Measurements from ENCODE around the gene LAMA5. TPM values are rescaled to one million over a fixed set of nuclear protein-coding genes. Genes with fewer than 3 reads are reported as not detected.

The LAMA5 gene
- total RNA-seq, 2 experiments from 2014 or later: 0.38 to 0.91 TPM

DNA sequence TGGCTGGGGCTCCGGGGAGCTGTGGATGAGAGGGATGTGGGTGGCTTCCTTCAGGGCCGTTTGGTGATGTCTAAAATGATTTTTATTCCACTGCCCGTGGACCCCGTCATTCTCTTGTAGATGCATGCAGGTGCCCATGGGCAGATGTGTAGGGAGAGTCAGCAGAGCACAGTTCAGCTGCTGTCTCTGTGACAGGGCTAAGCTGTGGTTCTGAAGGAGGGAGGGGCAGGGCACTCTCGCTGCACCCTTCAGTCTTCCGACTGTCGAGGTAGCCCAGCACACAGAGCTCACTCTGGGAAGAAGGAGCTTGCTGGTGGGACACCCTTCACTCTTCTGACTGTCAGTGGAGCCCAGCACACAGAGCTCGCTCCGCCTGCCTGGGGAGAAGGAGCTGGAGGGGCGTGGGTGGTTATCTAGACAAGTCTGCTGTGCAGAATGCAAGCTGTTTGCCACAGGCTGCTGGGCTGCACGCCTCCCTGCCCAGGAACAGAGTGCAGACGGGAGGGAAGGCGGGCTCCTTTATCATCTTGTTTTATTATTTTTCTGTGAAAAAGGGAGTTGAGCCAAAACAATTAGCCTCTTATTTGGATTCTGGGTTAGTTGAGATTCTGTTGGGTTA is 92.7 kb downstream of the LAMA5 start:
- Mint-ChIP-seq H3K9me3 (no peaks in the 10 kb centered on the region), H3K27me3 (no peaks in the 10 kb centered on the region), H3K27ac (no peak overlapping the region), H3K4me3 (no peak overlapping the region), H3K36me3 (peaks cover 1% of the 10 kb centered on the region), H3K4me1 (no peaks in the 10 kb centered on the region)
- DNase-seq: no peak

DNA sequence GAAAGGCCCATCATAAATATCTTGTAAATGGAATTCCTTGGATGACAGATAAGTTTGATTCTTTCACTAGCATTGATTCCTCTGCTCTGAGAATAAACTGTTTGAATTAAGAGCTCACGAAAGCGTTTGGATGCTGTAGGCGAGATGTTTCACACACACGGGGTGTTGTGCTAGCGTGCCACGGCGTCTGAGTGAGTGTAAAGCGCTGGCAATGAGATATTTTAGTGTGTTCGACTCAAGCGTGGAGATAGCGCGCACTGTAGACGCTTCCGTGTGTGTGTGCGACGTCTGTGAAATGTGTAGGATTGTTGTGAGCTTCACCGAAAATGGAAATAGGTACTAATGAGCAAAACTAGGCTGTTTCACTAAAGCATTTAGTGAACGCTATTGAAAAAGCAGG is 93.7 kb downstream of the LAMA5 start:
- H3K9me3 Mint-ChIP-seq: no peaks in the 10 kb centered on the region
- DNase-seq: no peak
- H3K4me1 Mint-ChIP-seq: no peaks in the 10 kb centered on the region
- H3K4me3 Mint-ChIP-seq: no peak overlapping the region
- H3K27me3 Mint-ChIP-seq: no peaks in the 10 kb centered on the region
- H3K36me3 Mint-ChIP-seq: peaks cover 1% of the 10 kb centered on the region
- no peak overlapping the region for H3K27ac Mint-ChIP-seq

DNA sequence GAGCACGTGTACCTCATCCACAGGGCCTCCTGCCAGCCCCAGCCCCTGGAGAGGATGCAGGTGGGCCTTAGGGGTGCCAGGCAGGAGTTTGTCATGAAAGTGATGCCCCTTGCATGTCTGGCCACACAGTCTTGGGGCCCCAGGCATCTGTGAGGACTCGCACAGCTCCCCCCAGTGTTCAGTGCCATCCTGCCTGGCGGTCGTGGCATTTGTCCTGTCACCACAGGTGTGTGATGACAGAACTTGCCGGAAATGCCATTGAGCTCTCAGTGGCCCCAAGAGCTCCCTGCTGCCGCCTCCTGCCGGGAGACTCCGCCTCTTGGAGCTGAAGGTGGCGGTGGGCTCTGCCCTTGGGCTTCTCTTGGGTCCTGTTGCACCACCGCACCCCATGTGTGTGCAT is 94.9 kb downstream of the LAMA5 start:
- no peaks in the 10 kb centered on the region for H3K27me3 Mint-ChIP-seq
- H3K36me3 Mint-ChIP-seq: peaks cover 1% of the 10 kb centered on the region
- no peak overlapping the region for H3K27ac Mint-ChIP-seq
- no peak overlapping the region for H3K4me3 Mint-ChIP-seq
- H3K4me1 Mint-ChIP-seq: no peaks in the 10 kb centered on the region
- no peaks in the 10 kb centered on the region for H3K9me3 Mint-ChIP-seq
- DNase-seq: no peak

DNA sequence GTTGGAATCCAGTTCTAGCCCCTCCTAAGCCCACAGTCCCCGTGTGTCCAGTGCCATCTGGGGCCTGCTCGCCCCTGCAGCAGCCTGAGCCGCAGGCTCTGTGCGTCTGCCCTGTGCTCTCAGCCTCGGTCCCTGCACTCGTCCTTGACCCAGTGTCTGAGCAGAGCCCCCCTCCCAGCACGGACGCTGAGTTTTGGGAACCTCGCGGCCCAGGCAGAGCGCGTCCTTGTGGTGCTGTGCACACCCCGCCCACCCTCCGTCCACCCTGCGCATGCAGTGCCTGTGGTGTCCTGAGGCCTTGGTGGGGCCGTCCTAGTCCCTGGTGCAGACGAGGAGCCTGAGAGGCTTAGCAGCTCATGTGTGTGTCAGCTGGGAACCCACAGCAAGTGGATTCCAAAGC is 97.2 kb downstream of the LAMA5 start:
- no peak for DNase-seq
- no peak overlapping the region for H3K4me3 Mint-ChIP-seq
- H3K9me3 Mint-ChIP-seq: no peaks in the 10 kb centered on the region
- H3K27me3 Mint-ChIP-seq: no peaks in the 10 kb centered on the region
- H3K36me3 Mint-ChIP-seq: peaks cover 9% of the 10 kb centered on the region
- H3K4me1 Mint-ChIP-seq: no peaks in the 10 kb centered on the region
- H3K27ac Mint-ChIP-seq: no peak overlapping the region

DNA sequence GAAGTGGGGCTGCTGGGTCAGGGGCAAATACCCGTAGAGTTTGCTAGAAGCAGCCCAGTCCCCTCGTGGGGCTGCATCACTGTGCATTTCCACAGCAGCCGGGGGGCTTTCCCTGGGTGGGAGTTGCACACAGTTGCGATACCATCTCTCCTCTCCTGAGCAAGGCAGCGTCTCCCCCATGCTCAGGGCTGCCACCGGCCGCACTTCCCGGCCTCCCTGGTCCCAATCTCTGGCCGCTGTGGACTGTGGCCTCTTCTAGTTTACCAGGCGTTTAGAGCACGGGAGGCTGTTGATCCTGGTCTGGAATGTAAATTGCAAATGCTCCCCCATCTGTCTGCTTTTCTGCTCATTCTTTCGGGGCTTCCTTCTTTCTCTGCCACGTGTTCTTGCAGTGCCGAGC is 97.7 kb downstream of the LAMA5 start:
- H3K4me3 Mint-ChIP-seq: no peak overlapping the region
- H3K36me3 Mint-ChIP-seq: peaks cover 12% of the 10 kb centered on the region
- H3K4me1 Mint-ChIP-seq: no peaks in the 10 kb centered on the region
- DNase-seq: no peak
- H3K9me3 Mint-ChIP-seq: no peaks in the 10 kb centered on the region
- no peaks in the 10 kb centered on the region for H3K27me3 Mint-ChIP-seq
- no peak overlapping the region for H3K27ac Mint-ChIP-seq

DNA sequence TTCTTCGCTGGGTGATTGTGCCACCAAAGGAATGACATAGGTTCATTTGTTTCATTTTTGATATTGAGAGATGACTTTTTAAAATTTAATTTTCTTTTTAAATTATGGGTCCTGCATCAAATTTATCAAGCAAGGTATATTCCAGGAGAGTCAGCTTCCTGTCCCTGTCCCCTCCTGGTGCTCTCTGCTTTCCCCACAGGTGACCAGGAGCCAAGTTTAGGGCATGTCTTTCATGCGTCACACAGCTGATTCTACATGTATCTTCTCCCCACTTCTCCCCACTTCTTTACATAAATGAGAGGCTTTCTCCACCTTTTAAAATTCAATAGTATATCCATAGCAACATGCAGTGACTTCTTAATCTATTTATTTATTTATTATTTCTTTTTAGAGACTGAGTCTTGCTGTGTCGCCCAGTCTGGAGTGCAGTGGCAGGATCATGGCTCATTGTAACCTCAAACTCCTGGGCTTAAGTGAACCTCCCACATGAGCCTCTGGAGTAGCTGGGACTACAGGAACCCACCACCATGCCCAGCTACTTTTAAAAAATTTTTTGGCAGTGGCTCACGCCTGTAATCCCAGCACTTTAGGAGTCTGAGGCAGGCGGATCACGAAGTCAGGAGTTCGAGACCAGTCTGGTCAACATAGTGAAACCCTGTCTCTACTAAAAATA is 98.7 kb downstream of the LAMA5 start:
- Mint-ChIP-seq H3K27ac (no peak overlapping the region), H3K36me3 (peaks cover 12% of the 10 kb centered on the region), H3K4me3 (no peak overlapping the region), H3K4me1 (no peaks in the 10 kb centered on the region), H3K27me3 (no peaks in the 10 kb centered on the region), H3K9me3 (no peaks in the 10 kb centered on the region)
- DNase-seq: no peak

DNA sequence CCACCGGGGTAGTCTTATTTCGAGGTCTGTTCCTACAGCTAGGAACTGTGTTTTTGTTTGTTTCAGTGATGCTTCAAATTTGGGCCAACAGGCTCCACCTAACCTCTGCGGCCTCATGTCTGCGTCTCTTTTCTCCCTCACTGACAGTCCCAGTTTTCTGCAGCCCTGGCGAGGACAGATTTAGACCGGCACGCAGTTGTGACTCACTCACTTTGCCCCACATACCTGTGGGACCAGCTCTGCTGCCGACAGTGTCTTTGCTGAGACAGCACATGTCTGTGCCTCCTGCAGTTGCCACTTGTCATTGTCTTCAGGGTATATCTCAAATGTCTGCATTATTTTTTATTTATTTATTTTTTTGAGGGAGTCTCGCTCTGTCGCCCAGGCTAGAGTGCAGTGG is 99.6 kb downstream of the LAMA5 start:
- no peaks in the 10 kb centered on the region for H3K27me3 Mint-ChIP-seq
- DNase-seq: no peak
- H3K9me3 Mint-ChIP-seq: no peaks in the 10 kb centered on the region
- H3K4me3 Mint-ChIP-seq: no peak overlapping the region
- H3K4me1 Mint-ChIP-seq: no peaks in the 10 kb centered on the region
- H3K27ac Mint-ChIP-seq: no peak overlapping the region
- H3K36me3 Mint-ChIP-seq: peaks cover 12% of the 10 kb centered on the region

DNA sequence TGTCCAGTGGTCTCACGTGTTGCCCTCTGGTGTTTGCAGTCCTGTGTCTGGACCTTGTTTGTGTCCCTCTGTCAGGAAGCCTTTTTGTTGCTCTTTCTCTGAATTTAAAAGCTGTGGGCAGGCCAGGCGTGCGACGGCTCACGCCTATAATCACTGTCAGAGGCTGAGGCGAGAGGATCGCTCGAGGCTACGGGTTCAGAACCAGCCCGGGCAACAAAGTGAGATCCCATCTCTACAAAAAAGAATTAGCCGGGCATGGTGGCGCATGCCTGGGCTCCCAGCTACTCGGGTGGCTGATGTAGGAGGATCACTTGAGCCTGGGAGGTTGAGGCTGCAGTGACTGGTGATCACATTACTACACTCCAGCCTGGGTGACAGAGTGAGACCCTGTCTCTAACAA is 100.3 kb downstream of the LAMA5 start:
- Mint-ChIP-seq H3K4me3 (no peak overlapping the region), H3K36me3 (peaks cover 11% of the 10 kb centered on the region)
- no peak for DNase-seq

DNA sequence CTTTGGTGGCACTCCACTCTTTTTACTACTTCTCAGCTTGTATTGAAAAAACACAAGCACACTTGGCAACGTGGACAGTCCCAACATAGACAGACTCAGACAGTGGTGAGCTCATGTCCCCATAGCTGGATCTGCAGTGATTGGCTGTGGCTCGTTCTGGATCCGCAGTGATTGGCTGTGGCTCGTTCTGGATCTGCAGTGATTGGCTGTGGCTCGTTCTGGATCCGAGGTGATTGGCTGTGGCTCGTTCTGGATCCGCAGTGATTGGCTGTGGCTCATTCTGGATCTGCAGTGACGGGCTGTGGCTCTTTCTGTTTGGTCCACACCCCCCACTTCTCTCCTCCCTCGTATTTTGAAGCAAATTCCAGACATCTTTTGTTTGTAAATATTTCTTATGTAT is 100.8 kb downstream of the LAMA5 start:
- H3K27me3 Mint-ChIP-seq: no peaks in the 10 kb centered on the region
- no peaks in the 10 kb centered on the region for H3K4me1 Mint-ChIP-seq
- DNase-seq: no peak
- no peak overlapping the region for H3K27ac Mint-ChIP-seq
- peaks cover 11% of the 10 kb centered on the region for H3K36me3 Mint-ChIP-seq
- H3K9me3 Mint-ChIP-seq: no peaks in the 10 kb centered on the region
- no peak overlapping the region for H3K4me3 Mint-ChIP-seq

More for the DNA sequence above, 100.3 kb downstream of the LAMA5 start:
- Mint-ChIP-seq H3K27ac (no peak overlapping the region), H3K9me3 (no peaks in the 10 kb centered on the region), H3K4me1 (no peaks in the 10 kb centered on the region), H3K27me3 (no peaks in the 10 kb centered on the region)

DNA sequence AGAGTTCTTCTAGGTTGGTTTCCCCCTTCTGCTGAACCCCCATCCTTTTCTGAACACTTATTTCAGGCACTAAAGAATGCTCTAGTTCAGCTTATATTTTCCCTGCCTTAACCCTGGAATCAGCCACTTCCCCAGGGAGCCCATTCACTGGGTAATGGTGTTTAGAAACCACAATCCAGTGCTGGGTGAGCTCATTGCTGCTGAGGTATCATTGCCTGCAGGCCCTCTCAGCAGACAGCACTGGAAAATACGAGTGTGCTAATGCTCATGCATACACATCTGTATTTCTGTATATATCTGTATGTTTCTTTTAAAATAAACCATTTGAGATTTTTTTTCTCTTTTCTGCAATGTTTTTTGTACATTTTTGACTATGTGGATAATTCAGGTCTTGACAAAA is 101.7 kb downstream of the LAMA5 start:
- H3K4me3 Mint-ChIP-seq: no peak overlapping the region
- no peak for DNase-seq
- H3K27ac Mint-ChIP-seq: no peak overlapping the region
- H3K27me3 Mint-ChIP-seq: no peaks in the 10 kb centered on the region
- H3K36me3 Mint-ChIP-seq: peaks cover 11% of the 10 kb centered on the region
- no peaks in the 10 kb centered on the region for H3K9me3 Mint-ChIP-seq
- no peaks in the 10 kb centered on the region for H3K4me1 Mint-ChIP-seq

DNA sequence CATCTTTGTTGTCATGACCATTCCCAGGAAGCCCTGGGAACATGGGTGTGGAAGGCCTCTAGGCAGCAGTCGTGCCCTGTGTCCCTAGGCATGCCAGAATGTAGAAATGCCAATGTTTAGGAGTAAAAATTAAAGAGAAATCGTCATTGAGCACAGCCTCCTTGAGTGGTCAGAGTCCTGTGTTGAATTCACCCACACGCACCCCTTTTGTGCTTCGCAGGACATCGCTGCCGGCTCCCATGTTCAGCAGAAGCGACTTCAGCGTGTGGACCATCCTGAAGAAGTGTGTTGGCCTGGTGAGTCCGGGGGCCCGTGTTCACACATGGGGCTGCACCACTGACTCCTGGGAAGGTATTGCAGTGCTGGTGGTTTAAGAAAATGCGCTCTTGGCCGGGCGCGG is 103.7 kb downstream of the LAMA5 start:
- H3K27ac Mint-ChIP-seq: no peak overlapping the region
- no peak for DNase-seq
- peaks cover 11% of the 10 kb centered on the region for H3K36me3 Mint-ChIP-seq

DNA sequence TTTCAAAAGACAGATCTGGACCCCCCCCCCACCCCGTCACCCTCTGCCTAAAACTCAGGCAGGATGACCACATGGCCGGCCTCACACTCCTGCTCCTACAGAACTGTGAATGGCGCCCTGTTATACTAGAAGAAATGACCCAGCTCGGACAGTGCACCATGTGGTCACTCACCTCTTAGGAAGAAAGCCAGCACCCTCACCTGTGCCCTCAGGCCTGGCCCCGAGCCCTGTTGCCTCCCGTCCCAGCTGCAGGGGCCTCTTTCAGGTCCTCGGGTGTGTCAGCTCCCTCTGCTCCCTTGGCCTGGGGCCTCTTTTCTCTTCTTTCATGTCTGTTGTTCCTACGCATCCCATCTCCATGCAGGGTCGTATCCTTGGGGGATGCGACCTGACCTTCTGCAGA is 105.0 kb downstream of the LAMA5 start:
- H3K36me3 Mint-ChIP-seq: peaks cover 11% of the 10 kb centered on the region
- H3K4me1 Mint-ChIP-seq: no peaks in the 10 kb centered on the region
- H3K27me3 Mint-ChIP-seq: no peaks in the 10 kb centered on the region
- no peaks in the 10 kb centered on the region for H3K9me3 Mint-ChIP-seq
- no peak overlapping the region for H3K4me3 Mint-ChIP-seq
- DNase-seq: no peak
- H3K27ac Mint-ChIP-seq: no peak overlapping the region

More for the DNA sequence above, 103.7 kb downstream of the LAMA5 start:
- Mint-ChIP-seq H3K4me3 (no peak overlapping the region), H3K4me1 (no peaks in the 10 kb centered on the region), H3K9me3 (no peaks in the 10 kb centered on the region), H3K27me3 (no peaks in the 10 kb centered on the region)

DNA sequence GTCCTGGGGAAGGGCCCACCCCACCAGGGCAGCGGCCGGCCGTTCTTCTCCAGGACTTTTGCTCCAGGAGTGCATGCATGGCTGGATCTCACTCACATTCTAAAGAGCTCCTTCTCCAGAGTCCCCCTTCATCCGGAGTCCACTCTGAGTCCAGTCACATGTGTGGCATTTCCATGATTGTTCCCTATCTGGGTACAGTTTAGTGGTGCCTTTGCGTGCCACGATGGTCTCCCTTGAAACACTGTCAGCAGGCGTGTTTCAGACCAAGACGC is 107.9 kb downstream of the LAMA5 start:
- no peak overlapping the region for H3K27ac Mint-ChIP-seq
- DNase-seq: no peak
- H3K4me1 Mint-ChIP-seq: peaks cover 3% of the 10 kb centered on the region
- H3K9me3 Mint-ChIP-seq: no peaks in the 10 kb centered on the region
- H3K36me3 Mint-ChIP-seq: no peaks in the 10 kb centered on the region
- H3K4me3 Mint-ChIP-seq: no peak overlapping the region
- H3K27me3 Mint-ChIP-seq: no peaks in the 10 kb centered on the region

Other genes starting within 250 kb of the LAMA5 start
- 10 to 100 TPM; 32.8 to 34.5 TPM for gene LSM14B, start 244.8 kb downstream of the LAMA5 start, total RNA-seq
- gene PSMA7, start 223.9 kb downstream of the LAMA5 start, total RNA-seq: 100 to 1,000 TPM; 362 to 367 TPM
- 10 to 100 TPM; 12.1 to 12.3 TPM for gene SS18L1, start 223.5 kb downstream of the LAMA5 start, total RNA-seq
- 10 to 100 TPM; 36.1 to 39.9 TPM for gene MTG2, start 184.3 kb downstream of the LAMA5 start, total RNA-seq
- gene HRH3, start 147.0 kb downstream of the LAMA5 start, total RNA-seq: not detected
- gene OSBPL2, start 128.8 kb downstream of the LAMA5 start, total RNA-seq: 10 to 100 TPM; 19.2 to 20.4 TPM
- gene ADRM1, start 64.3 kb downstream of the LAMA5 start, total RNA-seq: 100 to 1,000 TPM; 136 to 139 TPM
- gene RPS21, start 19.8 kb upstream of the LAMA5 start, total RNA-seq: 1,000 to 10,000 TPM; 2,242 to 2,482 TPM
- gene CABLES2, start 40.0 kb upstream of the LAMA5 start, total RNA-seq: 1 to 10 TPM; 4.9 to 5.3 TPM
- not detected for gene RBBP8NL, start 60.2 kb upstream of the LAMA5 start, total RNA-seq
- gene GATA5, start 108.7 kb upstream of the LAMA5 start, total RNA-seq: not detected

All from activated naive CD8-positive, alpha-beta T cell treated with anti-CD3 and anti-CD28 coated beads for 36 hours (primary cell).